NCI-H1436 (cell line): Measurements from ENCODE around the gene SPATS2.
A peak's percentile ranks its signal among the peaks of the same experiment; 100 is the strongest.

ENCODE experiments used
- DNase-seq: peaks from one replicate; lab custom pipeline; 2025; lab: John Stamatoyannopoulos, UW

The SPATS2 gene

DNA sequence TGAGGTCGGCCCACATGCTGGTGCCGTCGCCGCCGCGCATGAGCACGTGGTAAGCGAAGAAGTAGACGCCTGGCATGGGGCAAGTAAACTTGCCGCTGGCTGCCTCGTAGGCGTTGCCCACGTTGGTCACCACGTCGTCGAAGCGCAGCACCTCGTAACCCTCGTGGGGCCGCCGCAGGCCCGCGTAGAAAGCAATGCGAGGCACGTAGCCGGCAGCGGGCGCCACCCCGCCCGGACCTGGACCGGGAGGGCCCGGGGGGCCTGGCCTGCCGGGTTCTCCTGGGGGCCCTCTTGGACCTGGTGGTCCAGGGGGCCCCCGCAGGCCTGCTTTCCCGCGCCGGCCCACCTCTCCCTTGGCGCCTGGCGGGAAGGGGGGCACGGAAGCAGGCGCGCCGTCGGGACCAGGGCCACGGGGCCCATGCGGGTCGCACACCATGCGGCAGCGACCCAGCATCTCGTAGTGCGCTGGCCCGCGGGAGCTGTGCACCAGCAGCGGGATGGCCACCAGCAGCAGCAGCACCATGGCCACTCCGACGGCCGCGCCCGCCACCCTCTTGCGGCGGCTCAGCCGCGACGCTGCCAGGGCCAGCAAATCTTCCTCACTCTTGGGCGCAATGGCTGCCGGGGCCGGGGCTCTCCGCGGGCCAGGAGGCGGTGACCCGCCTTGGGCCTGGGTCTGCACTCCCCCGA is 31.2 kb upstream of the SPATS2 start:
- no peak for DNase-seq

DNA sequence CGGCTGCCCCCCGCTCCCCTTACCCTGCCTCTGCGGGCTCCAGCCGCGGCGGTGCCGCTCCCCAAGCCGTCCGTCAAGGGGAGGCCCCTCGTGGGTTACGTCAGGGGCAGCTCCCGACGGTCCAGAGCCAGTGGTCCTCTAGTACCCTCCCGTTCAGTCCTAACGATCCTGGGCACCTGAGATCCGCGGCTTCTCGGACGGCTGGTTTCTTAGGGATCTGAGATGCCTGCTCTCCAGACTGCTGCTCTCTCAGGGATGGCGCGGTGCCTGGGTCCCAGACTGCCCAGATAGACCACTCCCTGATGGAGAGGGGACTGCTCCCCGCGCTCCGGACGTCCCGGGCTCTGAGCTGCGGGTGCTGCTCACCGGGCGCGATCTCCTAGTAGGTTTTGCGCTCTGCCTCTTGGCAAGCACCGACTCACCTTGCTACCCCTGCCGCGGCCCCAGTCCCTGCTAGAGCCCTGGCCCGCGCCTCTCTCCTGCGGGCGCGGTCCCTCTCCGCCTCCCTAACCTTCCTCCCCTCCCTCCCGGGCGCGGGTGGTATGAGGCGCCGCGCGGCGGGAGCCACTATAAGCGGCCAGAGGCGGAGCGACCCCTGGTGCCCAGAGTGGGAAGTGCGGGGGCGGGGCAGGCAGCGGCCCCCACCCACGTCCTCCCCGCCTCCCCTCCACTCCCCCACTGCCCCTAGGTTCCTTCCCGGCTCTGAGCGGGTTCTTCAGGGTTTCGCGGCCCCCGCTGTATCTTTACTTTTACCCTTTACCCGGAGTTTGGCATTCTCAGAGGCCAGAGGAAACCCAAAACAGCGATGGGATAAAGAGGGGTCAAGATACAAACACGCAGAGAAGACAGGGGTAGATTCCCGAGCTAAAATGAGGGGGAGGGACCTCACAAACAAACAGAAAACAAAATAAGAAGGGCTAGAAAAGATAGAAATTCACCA is 30.3 kb upstream of the SPATS2 start, which contains the start of gene C1QL4:
Gene C1QL4, minus strand, starts transcription at position 544 of the 940 bp plus-strand sequence. CDS start 711 bp downstream, outside the sequence.
- DNase-seq, result peak; percentile 78

GRCh38 chr12:49338830-49339463 is 28.3 kb upstream of the SPATS2 start:
- DNase-seq, result no peak

- DNase-seq, result no peak
Observed at GRCh38 chr12:49339464-49339861, 27.8 kb upstream of the SPATS2 start.

DNA sequence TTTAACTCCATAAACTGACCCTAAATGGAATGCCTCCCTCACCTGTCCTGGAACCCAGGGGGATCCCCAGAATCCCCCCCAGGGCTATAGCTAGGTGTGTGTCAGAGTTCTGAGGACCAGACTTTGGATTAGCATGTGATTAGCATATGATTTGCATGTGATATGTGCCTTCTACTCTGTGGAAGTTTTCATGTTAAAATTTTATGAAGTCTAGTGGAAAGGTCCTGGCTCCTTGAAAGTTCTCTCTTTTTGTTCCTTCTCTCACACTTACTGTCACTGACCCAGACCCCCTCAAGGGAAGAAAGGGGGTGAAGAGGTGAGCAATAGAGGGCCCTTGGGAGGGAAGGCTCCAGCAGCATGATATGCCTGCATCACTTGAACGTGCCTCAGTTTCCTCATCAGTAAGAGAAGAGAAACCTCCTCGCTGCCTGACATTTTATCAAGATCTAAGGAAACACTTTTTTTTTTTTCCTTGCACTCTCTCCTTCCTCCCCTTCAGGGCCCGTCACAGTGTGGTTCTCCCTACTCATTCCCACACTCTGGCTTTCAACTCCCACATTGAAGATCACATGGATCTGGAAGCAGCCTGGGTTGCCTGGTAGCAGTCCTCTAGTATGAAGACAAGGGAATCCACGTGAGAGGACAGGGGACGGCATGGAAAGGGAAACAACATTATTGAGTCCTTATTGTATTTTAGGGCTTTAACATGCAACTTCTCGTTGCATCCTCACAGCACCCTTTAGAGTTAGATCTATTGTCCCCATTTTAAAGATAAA is 27.0 kb upstream of the SPATS2 start:
- DNase-seq, result no peak

GRCh38 chr12:49340971-49341776 is 26.1 kb upstream of the SPATS2 start:
- DNase-seq, result no peak

GRCh38 chr12:49341777-49342065 is 25.5 kb upstream of the SPATS2 start:
- DNase-seq, result no peak

- DNase-seq, result peak; percentile 93
Observed at GRCh38 chr12:49342066-49342913, 25.0 kb upstream of the SPATS2 start.

GRCh38 chr12:49342914-49343731 is 24.1 kb upstream of the SPATS2 start:
- DNase-seq, result no peak

- no peak for DNase-seq
Observed at GRCh38 chr12:49344486-49345050, 22.7 kb upstream of the SPATS2 start.

DNA sequence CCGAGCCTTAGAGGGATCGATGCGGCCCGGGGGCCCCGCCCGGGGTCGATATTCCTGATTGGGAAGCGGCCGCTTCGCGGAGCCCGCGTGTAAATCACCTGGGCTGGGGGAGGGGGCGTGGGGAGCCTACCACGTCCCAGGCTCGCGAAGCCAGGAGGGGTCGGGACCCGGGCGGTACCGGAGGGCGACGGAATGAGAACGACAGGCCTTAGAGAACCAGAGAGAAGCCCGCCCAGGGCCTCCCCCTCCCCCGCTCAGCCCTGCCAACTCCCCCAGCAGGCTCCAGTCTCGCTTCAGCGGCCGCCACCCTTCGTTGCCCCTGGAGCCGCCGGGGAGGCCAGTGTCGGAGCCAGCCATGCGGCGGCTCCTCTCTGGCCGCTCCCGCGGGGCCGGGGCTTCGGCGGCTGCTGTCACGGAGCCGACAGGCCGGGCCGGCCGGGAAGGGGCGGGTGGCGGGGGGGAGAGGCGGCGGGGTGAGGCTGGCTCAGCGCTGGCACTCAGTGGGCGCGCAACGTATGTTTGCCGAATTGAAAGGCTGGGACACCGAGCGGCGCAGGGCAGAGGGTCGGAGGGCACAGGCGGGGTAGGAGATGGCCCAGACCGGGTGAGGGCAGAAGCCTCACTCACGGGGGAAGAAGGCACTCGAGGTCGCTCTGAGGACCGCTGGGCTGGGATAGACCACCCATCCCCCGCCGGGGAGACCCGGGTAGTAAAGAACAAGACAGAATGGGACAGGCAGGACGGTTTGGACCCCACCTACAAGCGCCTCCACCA is 22.0 kb upstream of the SPATS2 start:
- no peak for DNase-seq

- no peak for DNase-seq
Observed at GRCh38 chr12:49345825-49346658, 21.2 kb upstream of the SPATS2 start.

DNA sequence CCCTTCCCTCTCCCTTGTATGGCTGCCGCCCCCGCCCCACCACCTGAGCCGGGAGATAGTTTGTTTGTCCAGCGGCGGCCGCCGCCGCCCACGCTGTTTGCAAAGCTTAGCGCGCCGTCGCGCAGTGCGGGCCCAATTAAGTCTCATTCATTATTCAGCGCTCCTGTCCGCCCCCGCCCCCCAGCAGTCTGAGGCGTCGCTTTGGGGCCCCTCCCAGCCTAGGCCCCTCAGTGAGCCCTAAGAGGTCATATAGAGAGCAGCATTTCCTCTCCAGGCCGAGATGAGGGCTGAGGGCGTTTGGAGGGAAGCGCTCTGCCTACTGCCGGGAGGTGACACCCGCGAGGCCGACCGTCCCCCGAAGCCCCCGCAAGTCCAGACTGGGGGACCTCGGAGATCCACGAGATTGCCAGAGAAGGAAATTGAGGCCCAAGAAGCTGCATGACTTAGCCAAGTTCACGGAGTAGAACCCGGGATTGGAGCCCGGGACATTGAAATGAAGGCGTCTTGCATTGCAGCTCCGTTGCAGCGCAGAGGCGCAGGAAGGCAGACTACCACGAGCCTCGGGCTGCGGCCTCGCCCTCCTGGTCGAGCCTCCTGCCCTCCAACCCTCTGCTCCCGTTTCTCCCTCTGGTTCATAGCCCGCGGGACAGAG is 20.5 kb upstream of the SPATS2 start, which contains the start of gene DNAJC22:
Gene DNAJC22, plus strand, starts transcription at position 230 of the 652 bp plus-strand sequence. CDS start 1,985 bp downstream, outside the sequence.
- DNase-seq, result no peak

- DNase-seq, result peak; percentile 59
Observed at GRCh38 chr12:49347311-49348193, 19.7 kb upstream of the SPATS2 start.

- no peak for DNase-seq
Observed at GRCh38 chr12:49348781-49349180, 18.5 kb upstream of the SPATS2 start.

- DNase-seq, result no peak
Observed at GRCh38 chr12:49349266-49349665, 18.0 kb upstream of the SPATS2 start.
